Right atrium auricular region (tissue), 2 donors: ENCODE data around the gene WDR64. TPM values are rescaled to one million over a fixed set of nuclear protein-coding genes. Genes with fewer than 3 reads are reported as not detected.

Experiments used
- DNase-seq: peaks from one replicate; pipeline ENCODE4 v3.0.0-alpha.2; 2019; ENCODE audit warnings: low spot score
- H3K27ac ChIP-seq, 2 donors: fragments of 200-600 bp; sonication (generic); 1 replicate in 1 of 2; 2 replicates in 1 of 2; pipeline ENCODE4 v1.5.1; 2016 to 2019
- H3K27me3 ChIP-seq, 2 donors: fragments of 200-600 bp; sonication (generic); one replicate each; pipeline versions ENCODE4 v1.5.1 to v1.6.0; 2017 to 2019
- H3K36me3 ChIP-seq: fragments of 200-600 bp; sonication (generic); one replicate; pipeline ENCODE4 v1.5.1; 2016
- H3K4me1 ChIP-seq, 2 donors: fragments of 200-600 bp; sonication (generic); one replicate each; pipeline versions ENCODE4 v1.5.1 to v1.6.0; 2017 to 2019
- H3K4me3 ChIP-seq, 2 donors: fragments of 200-600 bp; sonication (generic); 1 replicate in 1 of 2; 2 replicates in 1 of 2; pipeline ENCODE4 v1.5.1; 2017 to 2019; ENCODE audit warnings: mild to moderate bottlenecking in 1 of 2, moderate library complexity in 1 of 2
- H3K9me3 ChIP-seq, 2 donors: fragments of 200-600 bp; sonication (generic); one replicate each; pipeline ENCODE4 v1.5.1; 2019
- CTCF ChIP-seq, 2 donors: fragments of 200-600 bp; sonication (generic); IDR thresholded peaks; one replicate each; pipeline ENCODE4 v1.5.1; 2019; ENCODE audit warnings: antibody characterized with exemption in 2 of 2
- total RNA-seq, 2 donors: library from RNA; depleted of rRNA; stranded (reverse); fragments of >200 nt; gene quantifications; one replicate each; pipeline ENCODE4 v1.1.0, GENCODE V29; 2016

WDR64 gene
- total RNA-seq: not detected

- no peak for DNase-seq
- Histone ChIP-seq H3K4me3 (no peak within 1 kb of the TSS), H3K4me1 (no peaks in the 10 kb centered on the region), H3K27me3 (no peaks in the 10 kb centered on the region), H3K36me3 (no peaks in the 10 kb centered on the region), H3K9me3 (no peaks in the 10 kb centered on the region), H3K27ac (no peak within 1 kb of the TSS)
- no peak for TF ChIP-seq CTCF (IDR thresholded peaks at IDR 0.05)
Measured at GRCh38 chr1:241652012-241652411, at the start of gene WDR64. WDR64 (plus strand) TSS chr1:241652281; CDS start chr1:241652485, 204 bp downstream.

GRCh38 chr1:241603731-241604245 is 48.3 kb upstream of the WDR64 start:
- Histone ChIP-seq H3K9me3 (no peaks in the 10 kb centered on the region), H3K36me3 (no peaks in the 10 kb centered on the region), H3K27me3 (no peaks in the 10 kb centered on the region), H3K27ac (no peak overlapping the region), H3K4me1 (no peaks in the 10 kb centered on the region), H3K4me3 (no peak overlapping the region)
- DNase-seq: no peak
- no peak for TF ChIP-seq CTCF (IDR thresholded peaks at IDR 0.05)

- no peak for TF ChIP-seq CTCF (IDR thresholded peaks at IDR 0.05)
- H3K36me3 ChIP-seq: no peaks in the 10 kb centered on the region
- H3K27me3 ChIP-seq: no peaks in the 10 kb centered on the region
- no peak for DNase-seq
- no peak overlapping the region for H3K27ac ChIP-seq
- no peaks in the 10 kb centered on the region for H3K4me1 ChIP-seq
- no peaks in the 10 kb centered on the region for H3K9me3 ChIP-seq
- H3K4me3 ChIP-seq: no peak overlapping the region
Measured at GRCh38 chr1:241605146-241605805, 46.8 kb upstream of the WDR64 start.

- Histone ChIP-seq H3K4me3 (no peak overlapping the region), H3K9me3 (no peaks in the 10 kb centered on the region), H3K4me1 (peaks cover 0 to 5% of the 10 kb centered on the region in 2 donors), H3K36me3 (no peaks in the 10 kb centered on the region), H3K27me3 (no peaks in the 10 kb centered on the region), H3K27ac (no peak overlapping the region)
- no peak for DNase-seq
- TF ChIP-seq CTCF (IDR thresholded peaks at IDR 0.05): no peak
Measured at GRCh38 chr1:241606544-241606943, 45.5 kb upstream of the WDR64 start.

- no peak for DNase-seq
- Histone ChIP-seq H3K36me3 (no peaks in the 10 kb centered on the region), H3K4me1 (peaks cover 0 to 5% of the 10 kb centered on the region in 2 donors), H3K4me3 (no peak overlapping the region), H3K27ac (no peak overlapping the region), H3K27me3 (no peaks in the 10 kb centered on the region), H3K9me3 (no peaks in the 10 kb centered on the region)
- no peak for TF ChIP-seq CTCF (IDR thresholded peaks at IDR 0.05)
Measured at GRCh38 chr1:241607497-241607896, 44.6 kb upstream of the WDR64 start.
